Measurements from ENCODE around the gene PHF20.
"Not testable (repeated sequence)": the region's sequence is repeated elsewhere in the genome, so short reads cannot be mapped to it uniquely, and the experiment has no call there.

PHF20 gene

DNA sequence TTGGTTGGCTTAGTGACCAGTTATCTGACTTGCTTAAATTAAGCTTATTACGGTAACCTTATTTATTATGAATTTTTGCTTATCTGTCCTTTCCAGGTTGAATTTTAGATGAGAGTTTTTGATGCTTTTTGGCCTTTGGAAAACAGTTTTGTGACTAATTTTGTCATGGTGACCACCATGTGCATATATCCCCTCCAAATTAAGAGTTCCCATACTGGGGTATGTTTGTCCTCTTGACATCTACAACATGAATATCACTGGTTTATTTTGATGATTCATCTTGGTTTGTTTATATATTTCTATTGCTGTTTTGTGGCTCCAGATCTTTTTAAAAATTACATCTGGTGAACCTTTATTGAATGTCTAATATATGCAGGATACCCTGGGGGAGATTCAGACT lies 61.4 kb downstream of the PHF20 start:
- no peak for DNase-seq (ENCODE audit: extremely low read depth in 1 of 2, low read depth in 1 of 2)

DNA sequence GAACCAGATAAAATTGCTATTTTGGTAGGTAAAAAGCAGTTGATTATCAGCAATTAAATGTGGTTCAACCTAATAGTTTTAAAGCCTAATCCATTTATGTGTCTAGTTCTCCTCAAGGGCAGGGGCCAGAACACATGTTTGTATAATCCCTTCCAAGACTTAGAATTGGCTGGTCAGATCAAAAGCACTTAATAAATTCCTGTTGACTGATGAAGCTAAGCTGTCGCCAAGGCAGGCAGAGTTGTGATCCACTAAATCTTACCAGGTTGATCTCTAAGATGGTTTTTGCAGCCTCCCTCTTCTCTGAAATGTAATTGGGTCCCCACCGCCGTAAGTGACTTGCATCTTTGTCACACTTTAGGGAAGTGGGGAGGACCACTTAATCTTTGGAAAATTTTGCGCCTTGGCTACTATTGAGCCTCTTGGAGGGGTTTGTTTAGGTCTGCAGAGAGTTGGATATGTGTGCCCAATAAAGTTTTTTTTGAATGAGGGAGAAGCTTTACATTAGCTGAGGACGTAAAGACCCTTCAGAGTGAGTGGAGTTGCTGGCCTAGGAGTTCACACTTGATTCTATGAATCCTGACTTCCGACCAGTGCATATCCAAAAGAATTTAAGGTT lies 65.9 kb downstream of the PHF20 start:
- no peak for DNase-seq (ENCODE audit: extremely low read depth in 1 of 2, low read depth in 1 of 2)

DNA sequence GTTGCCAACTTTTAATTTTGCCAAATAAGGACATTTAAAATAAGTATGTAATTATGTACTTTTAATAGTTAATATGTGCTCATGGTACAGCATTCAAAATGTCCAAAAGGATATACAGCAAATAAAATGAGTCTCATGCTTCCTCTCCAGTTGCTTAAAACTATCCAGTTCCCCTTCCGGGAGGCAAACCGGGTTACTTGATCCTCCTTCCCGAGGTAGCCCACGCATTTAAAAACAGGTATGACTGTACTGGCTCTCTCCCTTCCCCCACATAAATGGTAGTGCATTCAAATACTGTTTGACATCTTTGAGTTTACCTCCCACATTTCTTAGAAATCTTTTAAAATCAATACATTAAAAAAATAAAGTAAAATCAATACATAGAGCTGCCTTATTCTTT lies 66.4 kb downstream of the PHF20 start:
- no peak for DNase-seq (ENCODE audit: extremely low read depth in 1 of 2, low read depth in 1 of 2)

DNA sequence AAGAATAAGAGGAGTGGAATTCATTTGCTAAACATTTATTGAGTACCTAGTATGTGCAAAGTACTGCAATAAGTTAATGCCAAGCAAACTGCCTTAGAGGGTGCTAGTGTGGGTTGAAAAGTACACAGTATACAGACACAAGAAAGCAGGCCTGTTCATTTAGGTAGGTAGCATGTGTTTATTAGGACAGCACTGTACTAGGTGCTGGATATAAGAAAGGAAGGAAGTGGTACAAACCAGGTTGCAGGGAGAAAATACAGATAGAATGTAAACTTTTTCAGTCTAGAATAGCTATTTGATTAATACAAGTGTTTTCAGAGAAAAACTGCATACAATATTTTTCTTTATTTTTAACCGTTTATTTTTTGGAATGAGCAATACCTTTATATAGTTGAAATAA lies 68.1 kb downstream of the PHF20 start:
- no peak for DNase-seq (ENCODE audit: extremely low read depth in 1 of 2, low read depth in 1 of 2)

DNA sequence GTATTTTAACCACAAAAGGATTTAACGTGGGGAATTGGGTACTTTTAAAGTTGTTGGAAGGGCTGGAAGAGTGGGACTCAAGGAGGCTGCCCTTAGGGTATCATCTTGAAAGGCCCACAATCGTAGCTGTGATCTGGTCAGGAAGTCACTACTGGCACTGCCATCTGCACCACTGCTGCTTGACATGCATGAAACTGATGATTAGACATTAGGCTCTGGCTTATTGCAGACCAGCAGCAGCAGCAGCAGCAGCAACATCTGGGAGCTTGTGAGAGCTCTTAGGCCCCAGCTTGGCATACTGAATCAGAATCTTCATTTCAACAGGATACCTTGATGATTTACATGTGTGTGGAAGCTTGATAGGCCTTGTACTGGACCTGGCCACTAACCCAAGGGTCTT lies 68.6 kb downstream of the PHF20 start:
- DNase-seq (ENCODE audit: extremely low read depth in 1 of 2, low read depth in 1 of 2): no peak

DNA sequence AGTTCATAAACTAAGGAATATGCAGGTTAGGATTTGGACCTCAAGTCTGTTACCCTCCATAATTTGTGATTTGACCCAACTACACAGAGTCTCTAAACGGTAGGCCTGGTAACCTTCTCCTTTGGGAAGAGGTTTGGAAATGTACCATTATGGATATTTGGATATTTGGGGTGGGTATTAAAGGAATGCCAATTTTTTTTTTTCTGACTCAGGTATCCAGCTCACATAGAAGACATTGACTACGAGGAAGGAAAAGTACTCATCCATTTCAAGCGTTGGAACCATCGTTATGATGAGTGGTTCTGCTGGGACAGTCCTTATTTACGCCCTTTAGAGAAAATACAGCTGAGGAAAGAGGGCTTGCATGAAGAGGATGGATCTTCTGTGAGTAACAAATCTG lies 70.5 kb downstream of the PHF20 start:
- DNase-seq (ENCODE audit: extremely low read depth in 1 of 2, low read depth in 1 of 2): no peak

DNA sequence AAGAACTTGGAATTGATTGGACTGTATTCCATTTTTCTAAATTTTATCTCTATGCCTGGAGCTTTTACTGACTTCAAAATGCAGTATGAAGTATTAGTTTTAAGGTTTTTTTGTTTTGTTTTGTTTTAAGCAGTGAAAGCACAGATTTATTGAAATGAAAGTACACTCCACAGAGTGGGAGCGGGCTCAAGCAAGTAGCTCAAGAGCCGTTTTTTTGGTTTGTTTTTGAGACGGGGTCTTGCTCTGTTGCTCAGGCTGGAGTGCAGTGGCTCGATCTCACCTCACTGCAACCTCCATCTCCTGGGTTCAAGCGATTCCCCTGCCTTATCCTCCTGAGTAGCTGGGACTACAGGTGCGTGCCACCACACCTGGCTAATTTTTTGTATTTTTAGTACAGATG lies 72.1 kb downstream of the PHF20 start:
- not testable (repeated sequence) for DNase-seq (ENCODE audit: extremely low read depth in 1 of 2, low read depth in 1 of 2)

DNA sequence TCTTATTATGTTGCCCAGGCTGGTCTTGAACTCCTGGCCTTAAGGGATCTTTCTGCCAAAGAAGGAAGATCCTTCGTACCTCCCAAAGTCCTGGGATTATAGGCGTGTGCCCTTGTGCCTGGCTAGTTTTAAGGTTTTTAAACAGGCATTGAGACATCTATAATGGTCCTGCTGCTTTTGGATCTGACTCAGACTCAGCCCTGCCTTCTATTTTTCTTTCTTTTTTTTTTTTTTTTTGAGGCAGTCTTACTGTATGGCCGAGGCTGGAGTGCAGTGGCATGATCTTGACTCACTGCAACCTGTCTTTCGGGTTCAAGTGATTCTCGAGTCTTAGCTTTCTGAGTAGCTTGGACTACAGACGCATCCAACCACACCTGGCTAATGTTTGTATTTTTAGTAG lies 73.7 kb downstream of the PHF20 start:
- no peak for DNase-seq (ENCODE audit: extremely low read depth in 1 of 2, low read depth in 1 of 2)

DNA sequence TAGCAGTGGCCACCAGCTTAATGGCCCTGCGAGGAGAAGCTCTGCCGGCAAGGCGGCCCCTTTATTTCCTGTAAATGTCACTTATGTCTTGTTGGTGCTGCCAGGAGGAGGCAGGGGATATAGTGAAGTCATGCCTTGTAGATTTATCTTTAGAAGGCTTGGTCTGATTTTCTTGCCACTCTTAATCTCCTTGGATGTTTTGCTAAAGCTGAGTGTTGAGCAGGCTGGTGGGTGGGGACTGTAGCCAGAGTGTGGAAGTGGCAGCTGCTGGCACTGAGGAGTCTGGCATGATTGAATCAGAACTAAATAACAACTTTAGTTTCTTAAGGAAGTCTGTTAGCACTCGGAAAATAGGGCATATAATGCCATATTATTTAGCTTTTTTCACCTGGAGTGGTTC lies 77.9 kb downstream of the PHF20 start:
- no peak for DNase-seq (ENCODE audit: extremely low read depth in 1 of 2, low read depth in 1 of 2)

DNA sequence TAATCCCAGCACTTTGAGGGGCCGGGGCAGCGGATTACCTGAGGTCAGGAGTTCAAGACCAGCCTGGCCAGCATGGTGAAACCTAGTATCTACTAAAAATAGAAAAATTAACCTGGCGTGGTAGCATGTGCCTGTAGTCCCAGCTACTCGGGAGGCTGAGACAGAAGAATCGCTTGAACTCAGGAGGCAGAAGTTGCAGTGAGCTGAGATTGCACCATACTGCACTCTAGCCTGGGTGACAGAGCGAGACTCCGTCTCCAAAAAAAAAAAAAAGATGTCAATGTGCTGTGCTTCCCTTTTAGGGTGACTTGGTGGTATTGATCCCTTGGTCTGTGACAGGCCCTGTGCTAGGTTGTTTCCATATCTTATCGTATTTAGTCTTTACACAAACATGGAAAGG lies 79.8 kb downstream of the PHF20 start:
- DNase-seq (ENCODE audit: extremely low read depth in 1 of 2, low read depth in 1 of 2): not testable (repeated sequence)

DNA sequence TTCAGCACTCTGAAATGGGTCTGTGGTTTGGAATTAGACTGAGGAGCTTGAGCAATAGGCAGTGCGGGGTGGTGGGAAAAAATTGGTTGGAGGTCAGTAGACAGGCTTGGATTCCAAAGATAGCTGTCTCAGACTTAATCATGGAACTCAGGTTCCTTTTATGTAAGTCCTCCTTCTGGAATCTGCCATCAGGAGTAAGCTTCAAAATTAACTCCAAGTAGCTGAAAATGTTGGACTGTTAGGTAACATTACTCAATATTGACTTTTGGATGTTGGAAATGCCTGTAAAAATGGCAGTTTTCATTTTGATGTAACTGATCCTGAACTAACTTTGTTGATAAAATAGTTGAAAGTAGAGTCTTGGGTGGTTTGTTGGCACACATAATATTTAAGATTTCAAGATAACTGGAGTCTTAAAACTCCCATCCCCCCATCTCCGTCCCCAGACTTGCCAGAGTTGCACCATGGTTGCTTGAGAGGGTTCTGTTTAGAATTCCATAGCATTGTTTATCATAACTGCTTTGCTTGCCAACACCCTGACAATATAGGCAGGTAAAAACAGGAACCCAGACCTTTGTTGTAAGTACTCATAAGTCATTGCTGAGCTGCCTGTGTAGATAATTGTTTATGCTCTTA lies 83.0 kb downstream of the PHF20 start:
- no peak for DNase-seq (ENCODE audit: extremely low read depth in 1 of 2, low read depth in 1 of 2)

DNA sequence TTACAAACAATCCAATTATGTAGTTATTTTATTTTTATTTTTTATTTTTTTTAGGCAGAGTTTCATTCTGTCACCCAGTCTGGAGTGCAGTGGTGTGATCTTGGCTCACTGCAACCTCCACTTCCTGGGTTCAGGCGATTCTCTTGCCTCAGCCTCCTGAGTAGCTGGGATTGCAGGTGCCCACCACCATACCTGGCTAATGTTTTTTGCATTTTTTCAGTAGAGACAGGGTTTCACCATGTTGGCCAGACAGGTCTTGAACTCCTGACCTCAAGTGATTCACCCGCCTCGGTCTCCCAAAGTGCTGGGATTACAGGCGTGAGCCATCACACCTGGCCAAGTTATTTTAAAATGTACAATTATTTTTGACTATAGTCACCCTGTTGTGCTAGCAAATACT lies 83.8 kb downstream of the PHF20 start:
- not testable (repeated sequence) for DNase-seq (ENCODE audit: extremely low read depth in 1 of 2, low read depth in 1 of 2)

DNA sequence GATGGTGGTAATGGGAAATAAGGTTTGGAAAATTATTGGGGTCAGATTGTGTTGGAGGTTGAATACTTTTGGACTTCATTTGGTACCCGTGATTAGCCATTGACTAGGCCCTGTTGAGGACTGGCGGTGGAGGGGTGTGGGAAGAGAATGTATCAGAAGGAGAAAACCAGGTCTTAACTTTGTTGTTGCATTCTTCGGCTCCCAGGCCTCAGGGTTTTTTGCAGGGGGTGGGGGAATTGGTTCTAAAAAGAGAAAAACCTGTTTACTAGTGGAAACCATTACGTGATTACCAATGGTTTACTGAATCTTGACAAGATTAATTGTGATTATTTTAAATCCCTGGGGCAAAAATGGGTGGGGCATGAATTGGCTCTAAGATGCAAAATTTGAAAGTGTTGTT lies 85.1 kb downstream of the PHF20 start:
- DNase-seq (ENCODE audit: extremely low read depth in 1 of 2, low read depth in 1 of 2): no peak

DNA sequence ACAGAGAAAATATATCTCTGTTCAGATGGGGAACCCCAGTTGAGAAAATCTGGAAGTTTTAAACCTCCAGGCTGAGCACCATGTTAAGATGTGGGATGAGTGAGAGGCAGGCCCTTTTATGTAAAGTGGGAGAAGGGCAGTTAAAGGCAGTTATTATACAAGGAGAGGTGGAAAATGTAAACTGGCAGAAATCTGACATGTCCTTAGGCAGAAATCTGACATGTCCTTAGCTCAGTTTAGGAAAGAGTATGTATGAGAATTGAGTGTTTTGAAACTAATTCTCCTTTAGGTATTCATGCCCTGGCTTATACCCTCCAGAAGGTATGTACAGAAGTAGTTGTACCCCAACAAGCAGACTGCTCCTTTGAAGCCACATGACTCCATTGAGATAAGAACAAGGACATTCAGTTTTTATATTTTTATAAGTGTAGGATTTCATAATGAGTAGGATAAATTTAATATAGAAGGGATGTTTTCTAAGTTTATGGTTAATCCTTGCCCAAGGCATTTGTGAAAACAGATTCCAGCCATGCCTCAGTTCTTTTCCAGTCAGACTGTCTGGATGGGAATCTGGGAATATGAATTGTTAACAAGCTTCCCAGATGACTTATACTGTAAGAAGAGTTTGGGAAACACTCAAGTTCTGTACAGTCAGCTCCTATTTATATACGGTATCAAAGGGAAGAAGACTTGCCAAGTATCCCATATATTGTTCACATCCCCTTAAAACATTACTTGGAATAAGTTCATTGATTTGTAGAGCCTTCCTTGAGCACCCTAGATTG lies 94.8 kb downstream of the PHF20 start:
- DNase-seq (ENCODE audit: extremely low read depth in 1 of 2, low read depth in 1 of 2): no peak

DNA sequence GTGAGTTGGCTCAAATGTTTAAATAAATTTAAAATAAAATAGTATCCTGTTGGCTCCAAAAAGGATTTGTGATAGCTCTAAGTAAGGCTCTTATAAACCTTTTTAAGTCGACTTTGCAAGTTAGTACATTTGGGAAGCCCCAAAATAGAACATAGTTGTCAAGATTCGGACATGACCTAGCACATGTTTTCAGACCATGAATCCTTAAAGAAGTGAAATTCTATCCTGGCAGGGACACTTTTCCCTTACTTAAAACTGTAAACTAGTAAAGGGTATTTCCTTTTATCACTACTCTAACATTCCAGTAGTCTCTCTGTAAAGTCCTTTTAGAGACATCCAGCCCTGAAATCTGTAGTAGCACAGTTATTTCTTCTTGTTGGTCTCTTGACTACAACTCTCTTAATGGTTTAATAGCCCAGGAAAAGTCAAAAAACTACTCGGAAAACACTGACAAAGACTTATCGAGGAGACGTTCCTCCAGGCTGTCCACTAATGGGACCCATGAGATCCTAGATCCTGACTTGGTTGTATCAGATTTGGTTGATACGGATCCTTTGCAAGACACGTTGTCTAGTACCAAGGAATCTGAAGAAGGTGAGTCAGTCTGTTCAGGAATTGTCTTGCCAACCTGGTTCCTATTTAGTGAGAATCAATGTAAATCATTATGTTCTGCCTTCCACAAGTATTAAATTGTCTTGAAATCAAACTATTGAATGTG lies 98.9 kb downstream of the PHF20 start:
- DNase-seq (ENCODE audit: extremely low read depth in 1 of 2, low read depth in 1 of 2): no peak

DNA sequence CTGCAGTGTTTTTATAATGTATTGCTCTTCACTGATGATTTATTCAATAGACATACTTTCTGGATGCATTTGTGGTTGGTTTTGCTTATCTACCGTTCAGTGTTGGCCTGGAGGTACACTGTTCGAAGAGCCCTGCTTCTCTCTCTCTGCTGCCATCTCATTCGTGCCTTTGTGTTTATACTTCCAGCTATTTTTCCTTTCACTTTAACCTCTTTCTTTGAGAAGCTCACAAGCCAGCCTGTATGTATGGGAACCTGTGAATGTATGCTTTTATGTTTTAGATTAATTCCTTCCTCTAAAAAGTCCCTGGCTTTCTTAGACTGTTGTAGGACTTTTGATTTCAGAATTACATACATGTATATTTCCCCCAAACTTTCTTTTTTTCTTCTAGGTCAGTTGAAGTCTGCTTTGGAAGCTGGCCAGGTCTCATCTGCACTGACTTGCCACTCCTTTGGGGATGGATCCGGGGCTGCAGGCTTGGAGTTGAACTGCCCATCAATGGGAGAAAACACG lies 99.5 kb downstream of the PHF20 start:
- DNase-seq (ENCODE audit: extremely low read depth in 1 of 2, low read depth in 1 of 2): no peak

DNA sequence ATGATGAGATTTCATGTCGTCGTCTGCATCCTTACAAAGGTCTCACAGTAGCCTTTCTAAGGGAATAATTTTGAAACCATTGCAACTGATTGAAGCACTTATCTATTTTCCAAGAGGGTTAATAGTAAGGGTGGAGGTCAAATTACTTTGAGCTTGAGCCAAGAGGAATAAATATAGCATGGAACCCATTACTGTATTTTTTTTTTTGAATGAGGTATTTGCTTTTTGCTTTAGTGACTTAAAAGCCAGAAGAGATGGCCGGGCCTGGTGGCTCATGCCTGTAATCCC lies 104.2 kb downstream of the PHF20 start:
- DNase-seq (ENCODE audit: extremely low read depth in 1 of 2, low read depth in 1 of 2): no peak

DNA sequence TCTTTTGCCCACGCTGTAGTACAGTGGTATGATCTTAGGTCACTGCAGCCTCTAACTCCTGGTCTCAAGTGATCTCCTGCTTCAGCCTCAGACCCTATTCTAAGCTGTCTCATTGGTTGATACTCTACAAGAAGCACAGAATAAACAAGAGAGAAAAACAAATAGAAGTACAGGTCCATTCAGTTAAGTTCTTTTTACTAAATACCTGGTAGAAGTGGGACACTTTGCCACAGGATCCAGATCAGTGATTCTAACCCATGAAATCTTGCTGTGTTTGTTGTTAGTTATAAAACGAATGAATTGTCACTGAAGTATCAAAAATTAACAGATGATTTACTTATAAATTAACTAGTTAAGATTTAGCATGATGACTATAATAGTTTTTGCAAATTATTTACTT lies 105.8 kb downstream of the PHF20 start:
- no peak for DNase-seq (ENCODE audit: extremely low read depth in 1 of 2, low read depth in 1 of 2)

DNA sequence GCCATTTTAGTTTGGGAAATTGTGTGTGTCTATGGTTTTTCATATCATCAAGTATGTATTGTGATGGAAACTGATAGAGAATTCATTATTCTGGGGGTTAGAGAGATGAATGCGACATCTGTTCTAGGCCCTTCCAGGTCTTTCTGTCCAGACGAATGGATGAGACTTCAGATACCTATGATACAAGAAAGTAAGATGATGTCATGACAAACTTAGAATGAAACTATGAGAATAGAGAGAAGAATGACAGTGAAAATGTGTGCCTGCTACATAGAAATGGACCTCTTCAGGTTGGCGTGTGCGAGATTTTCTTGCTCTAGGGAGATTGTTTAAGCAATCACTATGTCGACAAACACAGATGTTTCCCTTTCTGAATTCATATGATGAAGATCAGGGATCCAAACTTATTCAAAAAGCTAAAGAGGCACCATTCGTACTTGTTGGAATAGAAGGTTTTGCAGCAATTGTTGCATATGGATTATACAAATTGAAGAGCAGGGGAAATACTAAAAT lies 106.4 kb downstream of the PHF20 start:
- no peak for DNase-seq (ENCODE audit: extremely low read depth in 1 of 2, low read depth in 1 of 2)

DNA sequence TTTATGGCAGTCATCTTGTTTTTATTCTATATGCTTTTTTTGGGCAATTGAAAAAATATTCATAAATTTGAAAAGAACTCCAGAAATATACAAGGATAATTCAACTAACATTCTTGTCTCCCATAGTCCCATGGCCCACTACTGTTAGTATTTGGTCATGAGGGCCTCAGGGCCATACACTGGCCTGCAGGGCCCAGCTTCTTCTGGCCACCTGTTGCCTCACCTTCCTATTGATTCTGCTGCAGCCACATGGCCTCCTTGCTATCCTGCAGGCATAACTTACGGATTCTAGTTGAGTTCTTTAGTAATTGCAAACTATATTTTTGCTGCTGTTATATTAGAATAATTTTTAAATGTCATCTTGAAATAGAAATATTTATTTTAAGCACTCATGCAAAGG lies 109.9 kb downstream of the PHF20 start:
- DNase-seq (ENCODE audit: extremely low read depth in 1 of 2, low read depth in 1 of 2): no peak

DNA sequence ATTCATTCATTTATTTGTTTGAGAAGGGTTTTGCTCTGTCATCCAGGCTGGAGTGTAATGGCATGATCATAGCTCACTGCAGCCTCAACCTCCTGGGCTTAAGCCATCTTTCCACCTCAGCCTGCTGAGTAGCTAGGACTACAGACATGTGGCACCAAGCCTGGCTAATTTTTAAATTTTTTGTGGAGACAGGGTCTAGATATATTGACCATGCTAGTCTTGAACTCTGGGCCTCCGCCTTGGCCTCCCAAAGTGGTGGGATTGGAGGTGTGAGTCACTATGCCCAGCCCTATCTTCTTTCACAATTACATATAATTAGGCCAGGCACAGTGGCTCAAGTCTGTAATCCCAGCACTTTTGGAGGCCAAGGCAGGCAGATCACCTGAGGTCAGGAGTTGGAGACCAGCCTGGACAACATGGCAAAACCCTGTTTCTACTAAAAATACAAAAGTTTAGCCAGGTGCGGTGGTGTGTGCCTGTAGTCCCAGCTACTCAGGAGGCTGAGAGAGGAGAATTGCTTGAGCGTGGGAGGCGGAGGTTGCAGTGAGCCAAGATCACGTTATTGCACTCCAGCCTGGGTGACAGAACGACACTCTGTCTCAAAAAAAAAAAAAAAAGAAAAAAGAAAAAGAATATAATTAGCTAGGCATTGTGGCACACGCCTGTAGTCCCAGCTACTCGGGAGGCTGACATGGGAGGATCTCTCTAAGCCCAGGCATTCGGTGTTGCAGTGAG lies 110.8 kb downstream of the PHF20 start:
- not testable (repeated sequence) for DNase-seq (ENCODE audit: extremely low read depth in 1 of 2, low read depth in 1 of 2)

Measured in activated CD8-positive, alpha-beta memory T cell treated with anti-CD3 and anti-CD28 coated beads for 1 hour (primary cell).